GM12878 (cell line): ENCODE data around the gene CLASP1. TPM values are rescaled to one million over a fixed set of nuclear protein-coding genes. Genes with fewer than 3 reads are reported as not detected.

Experiments
- BCL11A ChIP-seq: IDR thresholded peaks from 2 replicates; pipeline ENCODE4 v1.6.1; 2011; ENCODE audit warnings: low read depth, low read length
- CBX5 ChIP-seq: sonication (generic); IDR thresholded peaks from 2 replicates; pipeline ENCODE4 v1.6.1; 2016; ENCODE audit warnings: low read depth, moderate library complexity, mild to moderate bottlenecking, inconsistent platforms
- CEBPZ ChIP-seq: fragments of 150-350 bp; IDR thresholded peaks from 2 replicates; pipeline ENCODE4 v1.6.1; 2016; ENCODE audit warnings: low read depth, low read length
- CUX1 ChIP-seq: IDR thresholded peaks from 2 replicates; pipeline ENCODE4 v1.6.1; 2012; ENCODE audit warnings: improper control_type of control experiment, low read depth, low read length; ENCODE audit not compliant: insufficient replicate concordance
- IRF5 ChIP-seq: fragments of 450-650 bp; IDR thresholded peaks from 2 replicates; pipeline ENCODE4 v1.6.1; 2017; ENCODE audit warnings: borderline replicate concordance
- KLF5 ChIP-seq: fragments of 450-650 bp; IDR thresholded peaks from 2 replicates; pipeline ENCODE4 v1.6.1; 2014; ENCODE audit warnings: mild to moderate bottlenecking; ENCODE audit not compliant: partially characterized antibody
- MEF2A ChIP-seq: IDR thresholded peaks from 2 replicates; pipeline ENCODE4 v1.6.1; 2011; ENCODE audit warnings: low read depth, mild to moderate bottlenecking, low read length, moderate library complexity; ENCODE audit not compliant: insufficient read depth
- MEF2B ChIP-seq: fragments of 450-650 bp; IDR thresholded peaks from 2 replicates; pipeline ENCODE4 v1.6.1; 2018; ENCODE audit warnings: mild to moderate bottlenecking, moderate library complexity; ENCODE audit not compliant: partially characterized antibody, poor library complexity, severe bottlenecking
- MLLT1 ChIP-seq: fragments of 450-650 bp; IDR thresholded peaks from 2 replicates; pipeline ENCODE4 v1.6.1; 2016; ENCODE audit warnings: mild to moderate bottlenecking
- MYC ChIP-seq: IDR thresholded peaks from 2 replicates; pipeline ENCODE4 v1.6.1; 2011; ENCODE audit warnings: mild to moderate bottlenecking, low read length, moderate library complexity, inconsistent platforms; ENCODE audit not compliant: insufficient read depth, insufficient replicate concordance, insufficient read length, severe bottlenecking
- NFXL1 ChIP-seq: fragments of 450-650 bp; IDR thresholded peaks from 2 replicates; pipeline ENCODE4 v1.6.1; 2017; ENCODE audit warnings: antibody characterized with exemption, mild to moderate bottlenecking, borderline replicate concordance
- RUNX3 ChIP-seq: IDR thresholded peaks from 2 replicates; pipeline ENCODE4 v1.6.1; 2012; ENCODE audit warnings: low read length, inconsistent platforms
- SPI1 ChIP-seq: IDR thresholded peaks from 2 replicates; pipeline ENCODE4 v1.6.1; 2011; ENCODE audit warnings: low read depth, mild to moderate bottlenecking, low read length, moderate library complexity, borderline replicate concordance; ENCODE audit not compliant: insufficient read depth
- SREBF2 ChIP-seq: IDR thresholded peaks from 2 replicates; pipeline ENCODE4 v1.6.1; 2012; ENCODE audit warnings: mild to moderate bottlenecking, low read length
- SUZ12 ChIP-seq: fragments of 200-600 bp; sonication (generic); IDR thresholded peaks from one replicate; pipeline ENCODE4 v1.6.1; 2018; ENCODE audit warnings: antibody characterized with exemption, mild to moderate bottlenecking; ENCODE audit not compliant: unreplicated experiment
- TCF12 ChIP-seq: IDR thresholded peaks from 2 replicates; pipeline ENCODE4 v1.6.1; 2011; ENCODE audit warnings: low read depth, mild to moderate bottlenecking, low read length
- ZNF384 ChIP-seq: IDR thresholded peaks from 2 replicates; pipeline ENCODE4 v1.6.1; 2012; ENCODE audit warnings: low read depth, mild to moderate bottlenecking, low read length, improper control_type of control experiment, borderline replicate concordance
- ZZZ3 ChIP-seq: IDR thresholded peaks from 2 replicates; pipeline ENCODE4 v1.6.1; 2011; ENCODE audit warnings: low read depth; ENCODE audit not compliant: control insufficient read depth, insufficient read length
- polyA plus RNA-seq, 11 experiments: library from polyadenylated mRNA; depleted of rRNA in 4 of 11; unstranded in 6 of 11; stranded (reverse) in 5 of 11; fragments of >200 nt; fragmentation: Nextera tagmentation in 4 of 11; fragmentation: Illumina TruSeq in 1 of 11; extraction: Ambion mirVana in 4 of 11; extraction: Trizol in 1 of 11; gene quantifications; 1 replicate in 1 of 11; 2 replicates in 10 of 11; pipeline versions ENCODE4 v1.2.1 to v1.2.3, GENCODE V29; 2011 to 2016; ENCODE audit warnings: inconsistent platforms in 2 of 11, missing spikeins in 2 of 11, low read depth in 1 of 11
- total RNA-seq, 4 experiments: library from RNA; depleted of rRNA in 3 of 4; stranded (reverse); fragments of >200 nt in 3 of 4; fragmentation: Illumina TruSeq in 1 of 4; extraction: Trizol in 1 of 4; gene quantifications; 2 replicates each; pipeline versions ENCODE4 v1.2.1 to v1.2.3, GENCODE V29; 2013 to 2021

Gene CLASP1
- total and polyA plus RNA-seq, 10 of the 15 experiments (the other 5 are each of a cell fraction or from before 2014, with no cell fraction given), result 1.4 to 62.4 (median 32.9) TPM

GRCh38 chr2:121599963-121600651 lies 49.2 kb downstream of the CLASP1 start (continued):
- no peak for TF ChIP-seq NFXL1
- no peak for TF ChIP-seq TCF12
- TF ChIP-seq MEF2A, result peak; percentile 75; the same call in 1 of the 2 replicates
- no peak for TF ChIP-seq ZZZ3
- TF ChIP-seq RUNX3, result peak; percentile 60
- peak; percentile 85 for TF ChIP-seq SPI1
- TF ChIP-seq MLLT1, result no peak
- TF ChIP-seq CEBPZ, result no peak
- TF ChIP-seq IRF5, result no peak
- TF ChIP-seq KLF5, result no peak
- no peak for TF ChIP-seq ZNF384
- TF ChIP-seq CUX1, result no peak
- TF ChIP-seq CBX5, result no peak
- no peak for TF ChIP-seq SREBF2
- TF ChIP-seq BCL11A, result peak; percentile 69; the same call in 1 of the 2 replicates
- TF ChIP-seq MYC, result no peak
- no peak for TF ChIP-seq SUZ12
- no peak for TF ChIP-seq MEF2B
